Esophagus muscularis mucosa (tissue), 4 donors: ENCODE results near the gene SYNE1. TPM values are rescaled to one million over a fixed set of nuclear protein-coding genes. Genes with fewer than 3 reads are reported as not detected.
"Not testable (repeated sequence)": the region's sequence is repeated elsewhere in the genome, so short reads cannot be mapped to it uniquely, and the experiment has no call there.

ENCODE experiments used
- DNase-seq: peaks from one replicate; pipeline ENCODE4 v3.0.0-alpha.2; 2017; ENCODE audit errors: extremely low spot score
- H3K27ac ChIP-seq, 4 donors: fragments of 200-600 bp; sonication (generic); replicated peaks in 1 of 4; 1 replicate in 3 of 4; 2 replicates in 1 of 4; pipeline ENCODE4 v1.5.1; 2016 to 2019; ENCODE audit warnings: mild to moderate bottlenecking in 1 of 4
- H3K27me3 ChIP-seq, 4 donors: fragments of 200-600 bp; sonication (generic); one replicate each; pipeline versions ENCODE4 v1.5.1 to v1.6.0; 2016 to 2019
- H3K36me3 ChIP-seq, 4 donors: fragments of 200-600 bp; sonication (generic); one replicate each; pipeline ENCODE4 v1.5.1; 2016 to 2019
- H3K4me1 ChIP-seq, 4 donors: fragments of 200-600 bp; sonication (generic); one replicate each; pipeline ENCODE4 v1.5.1; 2016 to 2019
- H3K4me3 ChIP-seq, 4 donors: fragments of 200-600 bp; sonication (generic); 1 replicate in 2 of 4; 2 replicates in 2 of 4; pipeline ENCODE4 v1.5.1; 2016 to 2019; ENCODE audit warnings: mild to moderate bottlenecking in 4 of 4, moderate library complexity in 1 of 4
- H3K9me3 ChIP-seq, 4 donors: fragments of 200-600 bp; sonication (generic); 1 replicate in 3 of 4; 2 replicates in 1 of 4; pipeline ENCODE4 v1.5.1; 2016 to 2019
- EP300 ChIP-seq: sonication (generic); formaldehyde crosslinking; IDR thresholded peaks from one replicate; pipeline ENCODE4 v1.6.1; 2017; ENCODE audit warnings: antibody characterized with exemption
- POLR2A ChIP-seq: fragments of 450-650 bp; IDR thresholded peaks from one replicate; pipeline ENCODE4 v1.6.1; 2017; ENCODE audit warnings: antibody characterized with exemption, moderate library complexity, mild to moderate bottlenecking, low read depth
- POLR2AphosphoS5 ChIP-seq, 2 donors: sonication (generic); formaldehyde crosslinking; IDR thresholded peaks; one replicate each; pipeline ENCODE4 v1.6.1; 2017; ENCODE audit warnings: antibody characterized with exemption in 2 of 2
- WGBS: methylation state at CpG from one replicate; pipeline ENCODE4 v1.1.5; 2018; 5-methylcytosine and 5-hydroxymethylcytosine counted together
- intact Hi-C: fragments of 100-400 bp; cut with DNase I; formaldehyde crosslinking; loops from one replicate; pipeline ENCODE4 v1.15.1; 2023
- total RNA-seq, 4 donors: library from RNA; depleted of rRNA; stranded (reverse); fragments of >200 nt; gene quantifications; one replicate each; pipeline versions ENCODE4 v1.1.0 to v1.2.1, GENCODE V29; 2016
- TF ChIP-seq, protein P1 (sequence below), 3 experiments: fragments of 200-600 bp in 2 of 3; fragments of 450-650 bp in 1 of 3; sonication (generic) in 2 of 3; IDR thresholded peaks; one replicate each; pipeline ENCODE4 v1.5.1; 2017 to 2019; ENCODE audit warnings: antibody characterized with exemption in 3 of 3, mild to moderate bottlenecking in 2 of 3, moderate library complexity in 1 of 3

SYNE1 gene
- total RNA-seq, 4 donors from 2014 or later, result 151 to 196 (median 170) TPM

DNA sequence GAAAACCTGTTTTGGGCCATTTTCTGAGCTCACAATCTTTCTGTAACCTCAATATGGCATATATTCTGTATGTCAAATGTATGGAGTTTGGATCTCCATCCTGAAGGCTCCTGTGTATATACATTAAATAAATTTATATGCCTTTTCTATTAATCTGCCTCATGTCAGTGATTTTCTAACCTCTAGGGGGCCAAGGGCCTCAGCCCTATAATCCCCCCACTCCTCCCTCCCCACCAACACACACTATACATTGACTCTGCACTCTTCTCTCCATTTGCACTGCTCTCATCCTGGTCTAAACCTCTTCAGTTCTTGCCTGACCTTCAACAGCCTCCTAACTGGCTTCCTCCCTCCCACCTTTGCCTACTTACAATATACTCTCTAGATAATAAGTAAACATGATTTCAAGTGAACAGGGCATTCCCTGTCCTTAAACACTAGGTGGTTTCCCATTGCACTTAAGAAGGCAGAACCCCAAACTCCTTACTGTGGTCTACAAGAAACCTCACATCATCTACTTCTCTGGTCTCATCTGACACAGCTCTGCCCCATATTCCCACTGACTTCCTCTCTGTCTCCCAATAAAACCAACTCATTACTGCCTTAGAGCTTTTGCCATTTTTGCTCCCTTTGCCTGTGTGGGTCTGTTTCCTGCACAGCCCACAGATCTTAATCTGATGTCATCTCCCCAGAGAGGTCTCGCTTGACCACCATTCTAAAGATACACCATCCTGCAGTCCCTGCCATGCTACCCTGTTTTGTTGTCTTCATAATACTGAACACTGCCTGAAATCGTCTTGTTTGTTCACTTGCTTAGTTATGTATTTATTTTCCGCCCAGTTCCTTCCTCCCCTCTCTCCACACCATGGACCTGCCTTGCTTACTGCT is 213.7 kb downstream of the SYNE1 start:
- H3K9me3 ChIP-seq, result no peaks in the 10 kb centered on the region
- DNase-seq, result no peak
- H3K27ac ChIP-seq, result no peak overlapping the region
- H3K36me3 ChIP-seq, result peaks cover 0 to 11% (median 0%) of the 10 kb centered on the region in 4 donors
- H3K4me3 ChIP-seq, result no peak overlapping the region
- no peak for TF ChIP-seq POLR2AphosphoS5 (IDR thresholded peaks at IDR 0.05)
- TF ChIP-seq EP300, result no peak
- TF ChIP-seq, protein P1, sequence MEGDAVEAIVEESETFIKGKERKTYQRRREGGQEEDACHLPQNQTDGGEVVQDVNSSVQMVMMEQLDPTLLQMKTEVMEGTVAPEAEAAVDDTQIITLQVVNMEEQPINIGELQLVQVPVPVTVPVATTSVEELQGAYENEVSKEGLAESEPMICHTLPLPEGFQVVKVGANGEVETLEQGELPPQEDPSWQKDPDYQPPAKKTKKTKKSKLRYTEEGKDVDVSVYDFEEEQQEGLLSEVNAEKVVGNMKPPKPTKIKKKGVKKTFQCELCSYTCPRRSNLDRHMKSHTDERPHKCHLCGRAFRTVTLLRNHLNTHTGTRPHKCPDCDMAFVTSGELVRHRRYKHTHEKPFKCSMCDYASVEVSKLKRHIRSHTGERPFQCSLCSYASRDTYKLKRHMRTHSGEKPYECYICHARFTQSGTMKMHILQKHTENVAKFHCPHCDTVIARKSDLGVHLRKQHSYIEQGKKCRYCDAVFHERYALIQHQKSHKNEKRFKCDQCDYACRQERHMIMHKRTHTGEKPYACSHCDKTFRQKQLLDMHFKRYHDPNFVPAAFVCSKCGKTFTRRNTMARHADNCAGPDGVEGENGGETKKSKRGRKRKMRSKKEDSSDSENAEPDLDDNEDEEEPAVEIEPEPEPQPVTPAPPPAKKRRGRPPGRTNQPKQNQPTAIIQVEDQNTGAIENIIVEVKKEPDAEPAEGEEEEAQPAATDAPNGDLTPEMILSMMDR (IDR thresholded peaks at IDR 0.05), result no peak
- TF ChIP-seq POLR2A, result no peak
- no peaks in the 10 kb centered on the region for H3K27me3 ChIP-seq
- intact Hi-C loops, result no loop called here
- peaks cover 0 to 6% (median 3%) of the 10 kb centered on the region in 4 donors for H3K4me1 ChIP-seq
- 92% methylated on average over 3 of the region's 3 CpGs for WGBS

DNA sequence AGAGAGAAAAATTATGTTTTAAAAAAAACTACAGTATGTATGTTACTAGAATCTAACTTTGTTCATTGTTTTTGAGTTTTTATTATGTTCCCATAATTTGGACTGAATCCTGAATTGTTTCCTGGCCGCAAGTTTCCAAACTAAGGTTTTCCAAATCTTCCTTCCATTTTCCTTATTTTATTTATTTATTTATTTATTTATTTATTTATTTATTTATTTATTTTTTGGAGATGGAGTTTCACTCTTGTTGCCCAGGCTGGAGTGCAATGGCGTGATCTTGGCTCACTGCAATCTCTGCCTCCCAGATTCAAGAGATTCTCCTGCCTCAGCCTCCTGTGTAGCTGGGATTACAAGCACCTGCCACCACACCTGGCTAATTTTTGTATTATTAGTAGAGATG is 215.7 kb downstream of the SYNE1 start:
- H3K4me3 ChIP-seq, H3K9me3 ChIP-seq, DNase-seq, H3K27ac ChIP-seq, H3K27me3 ChIP-seq, H3K4me1 ChIP-seq, H3K36me3 ChIP-seq, intact Hi-C loops: not testable (repeated sequence)
- WGBS, result 94% methylated on average over 2 of the region's 2 CpGs

- Histone ChIP-seq H3K9me3 (no peaks in the 10 kb centered on the region), H3K36me3 (peaks cover 0 to 10% (median 4%) of the 10 kb centered on the region in 4 donors), H3K4me3 (no peak overlapping the region), H3K4me1 (no peaks in the 10 kb centered on the region), H3K27me3 (no peaks in the 10 kb centered on the region), H3K27ac (no peak overlapping the region)
- intact Hi-C loops, result no loop called here
- TF ChIP-seq POLR2AphosphoS5 (IDR thresholded peaks at IDR 0.05), result no peak
- no peak for TF ChIP-seq EP300
- no peak for TF ChIP-seq POLR2A
- TF ChIP-seq, protein P1 (IDR thresholded peaks at IDR 0.05), result no peak
- DNase-seq, result no peak
These were observed 216.5 kb downstream of the SYNE1 start for GRCh38 chr6:152420696-152421095.

- Histone ChIP-seq H3K27ac (no peak overlapping the region), H3K4me3 (no peak overlapping the region), H3K36me3 (peaks cover 0 to 10% (median 4%) of the 10 kb centered on the region in 4 donors), H3K4me1 (no peaks in the 10 kb centered on the region), H3K27me3 (no peaks in the 10 kb centered on the region), H3K9me3 (no peaks in the 10 kb centered on the region)
- TF ChIP-seq EP300 (no peak), POLR2AphosphoS5 (IDR thresholded peaks at IDR 0.05) (no peak), POLR2A (no peak)
- TF ChIP-seq, protein P1 (IDR thresholded peaks at IDR 0.05), result no peak
- no peak for DNase-seq
- intact Hi-C loops, result no loop called here
These were observed 218.6 kb downstream of the SYNE1 start for GRCh38 chr6:152418551-152418950.

DNA sequence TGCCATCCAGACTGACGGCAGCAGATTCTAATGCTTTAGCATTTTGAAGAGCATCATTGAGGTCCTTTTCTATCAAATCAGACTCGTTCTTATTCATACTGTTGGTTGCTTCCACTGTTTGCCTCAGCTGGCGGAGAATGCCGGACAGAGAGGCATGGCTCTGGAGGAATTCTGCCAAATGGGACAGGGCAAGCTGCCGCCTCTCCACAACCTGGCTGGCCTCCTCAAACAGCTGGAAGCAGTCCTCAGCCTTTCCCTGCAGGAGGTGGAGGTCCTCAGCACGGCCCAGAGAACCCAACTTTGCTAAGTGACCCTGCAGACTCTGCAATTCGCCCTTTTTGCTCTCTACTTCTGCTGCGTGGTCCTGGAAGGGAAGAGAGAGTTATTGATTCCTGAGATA is 220.5 kb downstream of the SYNE1 start:
- Histone ChIP-seq H3K9me3 (no peaks in the 10 kb centered on the region), H3K27ac (no peak overlapping the region), H3K4me1 (no peaks in the 10 kb centered on the region), H3K27me3 (no peaks in the 10 kb centered on the region), H3K36me3 (peaks cover 0 to 15% (median 4%) of the 10 kb centered on the region in 4 donors), H3K4me3 (no peak overlapping the region)
- intact Hi-C loops, result no loop called here
- DNase-seq, result no peak
- TF ChIP-seq POLR2AphosphoS5 (IDR thresholded peaks at IDR 0.05), result no peak
- no peak for TF ChIP-seq EP300
- TF ChIP-seq, protein P1 (IDR thresholded peaks at IDR 0.05), result no peak
- no peak for TF ChIP-seq POLR2A
- WGBS, result 80% methylated on average over 8 of the region's 8 CpGs
